ENCODE measurements around the gene TH. TPM values are rescaled to one million over a fixed set of nuclear protein-coding genes. Genes with fewer than 3 reads are reported as not detected.

The TH gene
- total and polyA plus RNA-seq, 9 of the 15 experiments (the other 6 are each of a cell fraction or from before 2014, with no cell fraction given): not detected

GRCh38 chr11:2120359-2121100 is 51.1 kb downstream of the TH start:
- ATAC-seq: no peak
- Histone ChIP-seq H2AFZ (ENCODE audit: low read depth, low read length) (no peak overlapping the region), H3K4me3 (no peak overlapping the region), H3K9me1 (ENCODE audit: control insufficient read depth, insufficient read depth, low read length) (no peaks in the 10 kb centered on the region), H3K9ac (ENCODE audit: insufficient read depth in 1 of 2, low read depth in 2 of 2, low read length in 2 of 2) (no peak overlapping the region), H3K27me3 (ENCODE audit: control insufficient read depth in 2 of 2, insufficient read depth in 2 of 2, low read length in 2 of 2) (peaks cover 0 to 17% of the 10 kb centered on the region in 2 experiments; a peak in 4 of 5 replicates), H3K9me3 (replicated peaks; ENCODE audit: control insufficient read depth, insufficient read depth, low read depth, low read length) (no peaks in the 10 kb centered on the region), H3K36me3 (ENCODE audit: control insufficient read depth, insufficient read depth, low read length) (no peaks in the 10 kb centered on the region), H3K79me2 (ENCODE audit: control insufficient read depth, insufficient read depth, low read length) (no peaks in the 10 kb centered on the region), H3K4me1 (replicated peaks in 1 of 2; ENCODE audit: control insufficient read depth in 2 of 2, insufficient read depth in 2 of 2, low read length in 2 of 2) (no peaks in the 10 kb centered on the region), H3K27ac (ENCODE audit: extremely low read depth, low read depth, low read length) (no peak overlapping the region), H4K20me1 (replicated peaks; ENCODE audit: control insufficient read depth, insufficient read depth, low read length) (no peaks in the 10 kb centered on the region), H3K4me2 (ENCODE audit: insufficient read depth, low read length) (no peak overlapping the region)
- BruUV-seq (replicated peaks): no TSS peak
- POLR2A ChIA-PET: interaction anchor here (0.6 to 0.7 kb wide), 2 partner anchors 17 to 285 kb away, joined by 3 read pairs; no protein-coding TSS in a partner anchor
- no peak for DNase-seq (ENCODE audit: extremely low read depth in 1 of 4, low spot score in 3 of 4)
- intact Hi-C loops (cut with micrococcal nuclease) (no loop called here), in situ Hi-C loops (cut with MboI) (no loop called here)
- CTCF ChIA-PET (ENCODE audit: low intra/inter-chr PET ratio): no interaction called here
- FAIRE-seq: no peak
- TF ChIP-seq, protein P1, sequence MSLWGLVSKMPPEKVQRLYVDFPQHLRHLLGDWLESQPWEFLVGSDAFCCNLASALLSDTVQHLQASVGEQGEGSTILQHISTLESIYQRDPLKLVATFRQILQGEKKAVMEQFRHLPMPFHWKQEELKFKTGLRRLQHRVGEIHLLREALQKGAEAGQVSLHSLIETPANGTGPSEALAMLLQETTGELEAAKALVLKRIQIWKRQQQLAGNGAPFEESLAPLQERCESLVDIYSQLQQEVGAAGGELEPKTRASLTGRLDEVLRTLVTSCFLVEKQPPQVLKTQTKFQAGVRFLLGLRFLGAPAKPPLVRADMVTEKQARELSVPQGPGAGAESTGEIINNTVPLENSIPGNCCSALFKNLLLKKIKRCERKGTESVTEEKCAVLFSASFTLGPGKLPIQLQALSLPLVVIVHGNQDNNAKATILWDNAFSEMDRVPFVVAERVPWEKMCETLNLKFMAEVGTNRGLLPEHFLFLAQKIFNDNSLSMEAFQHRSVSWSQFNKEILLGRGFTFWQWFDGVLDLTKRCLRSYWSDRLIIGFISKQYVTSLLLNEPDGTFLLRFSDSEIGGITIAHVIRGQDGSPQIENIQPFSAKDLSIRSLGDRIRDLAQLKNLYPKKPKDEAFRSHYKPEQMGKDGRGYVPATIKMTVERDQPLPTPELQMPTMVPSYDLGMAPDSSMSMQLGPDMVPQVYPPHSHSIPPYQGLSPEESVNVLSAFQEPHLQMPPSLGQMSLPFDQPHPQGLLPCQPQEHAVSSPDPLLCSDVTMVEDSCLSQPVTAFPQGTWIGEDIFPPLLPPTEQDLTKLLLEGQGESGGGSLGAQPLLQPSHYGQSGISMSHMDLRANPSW (CRISPR knock-in tag; IDR thresholded peaks at IDR 0.05): no peak
- TF ChIP-seq NCOA2 (IDR thresholded peaks at IDR 0.05; ENCODE audit: partially characterized antibody in 2 of 2) (no peak), ZBED1 (IDR thresholded peaks at IDR 0.05) (no peak), CBX5 (IDR thresholded peaks at IDR 0.05; ENCODE audit: borderline replicate concordance, low read depth) (no peak)
- WGBS (ENCODE audit: insufficient coverage, low coverage, missing lambda C conversion rate): 2% methylated on average over 18 of the region's 23 CpGs

All from K562 (cell line).